HG03135 (cell line): ENCODE results near the gene SYNJ2.

Experiments used
- ATAC-seq: cut with Tn5 transposase; IDR thresholded peaks from one replicate; pipeline ENCODE4 v1.9.1; 2021; ENCODE audit warnings: mild to moderate bottlenecking, moderate library complexity; ENCODE audit not compliant: unreplicated experiment

The SYNJ2 gene

GRCh38 chr6:158040051-158040803 is 58.6 kb downstream of the SYNJ2 start:
- ATAC-seq, result no peak

DNA sequence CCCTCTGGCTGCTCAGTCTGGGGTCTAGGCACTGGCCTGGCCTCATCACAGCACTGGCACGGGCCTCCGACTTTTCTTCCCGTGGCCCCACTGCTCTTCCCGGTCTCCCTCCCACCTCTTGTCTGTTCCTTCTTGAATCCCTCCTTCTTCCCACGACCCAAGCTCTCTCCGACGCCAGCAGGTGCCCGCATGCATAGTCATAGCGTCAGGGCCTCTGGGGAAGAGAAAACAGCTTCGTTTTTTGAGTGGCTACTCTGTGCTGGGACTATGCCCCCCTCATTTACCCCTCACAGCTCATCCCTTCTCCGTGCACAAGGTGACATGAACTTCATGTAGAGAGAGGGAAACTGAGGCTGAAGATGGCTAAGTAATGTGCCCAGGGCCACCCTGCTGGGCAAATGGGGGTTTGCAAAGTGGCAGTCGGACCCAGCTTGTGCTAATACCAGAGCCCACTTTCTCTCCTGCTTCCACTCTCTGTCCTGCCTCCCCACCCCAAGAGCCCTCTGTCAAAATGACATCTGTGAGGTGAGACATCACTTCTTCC is 59.2 kb downstream of the SYNJ2 start:
- ATAC-seq, result no peak

DNA sequence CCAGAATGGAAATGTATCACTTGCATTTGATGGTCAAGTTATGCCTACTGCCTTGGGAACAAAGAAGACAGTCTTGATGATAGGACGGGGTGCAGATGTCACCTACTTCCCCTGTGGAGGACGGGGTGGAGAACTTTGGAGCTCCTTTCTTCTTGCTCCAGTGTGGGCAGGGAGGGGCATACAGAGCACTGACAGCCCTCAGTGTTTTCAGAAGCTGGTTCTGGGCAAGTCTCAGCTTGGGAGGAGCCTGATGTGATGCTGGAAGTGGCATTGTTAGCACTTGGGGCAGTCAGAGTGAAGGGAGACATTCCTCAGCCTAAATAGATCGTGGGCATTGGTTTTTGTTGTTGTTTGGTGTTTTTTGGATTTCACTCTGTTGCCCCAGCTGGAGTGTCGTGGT is 59.7 kb downstream of the SYNJ2 start:
- no peak for ATAC-seq

DNA sequence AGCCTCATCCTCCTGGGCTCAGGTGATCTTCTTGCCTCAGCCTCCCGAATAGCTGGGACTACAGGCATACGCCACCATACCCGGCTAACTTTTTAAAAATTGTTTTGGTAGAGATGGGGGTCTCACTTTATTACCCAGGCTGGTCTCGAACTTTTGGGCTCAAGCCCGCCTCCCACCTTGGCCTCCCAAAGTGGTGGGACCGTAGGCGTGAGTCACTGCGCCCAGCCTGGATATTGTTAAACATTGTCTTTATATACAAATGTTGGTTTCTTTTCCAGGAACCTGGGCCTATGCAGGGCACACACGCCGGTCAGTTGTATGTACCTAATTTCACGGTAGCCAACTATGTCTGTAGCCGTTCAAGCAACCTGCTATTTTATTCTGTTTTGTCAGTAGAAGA is 60.1 kb downstream of the SYNJ2 start:
- ATAC-seq, result no peak

- no peak for ATAC-seq
These were observed 60.7 kb downstream of the SYNJ2 start for GRCh38 chr6:158042245-158042798.

DNA sequence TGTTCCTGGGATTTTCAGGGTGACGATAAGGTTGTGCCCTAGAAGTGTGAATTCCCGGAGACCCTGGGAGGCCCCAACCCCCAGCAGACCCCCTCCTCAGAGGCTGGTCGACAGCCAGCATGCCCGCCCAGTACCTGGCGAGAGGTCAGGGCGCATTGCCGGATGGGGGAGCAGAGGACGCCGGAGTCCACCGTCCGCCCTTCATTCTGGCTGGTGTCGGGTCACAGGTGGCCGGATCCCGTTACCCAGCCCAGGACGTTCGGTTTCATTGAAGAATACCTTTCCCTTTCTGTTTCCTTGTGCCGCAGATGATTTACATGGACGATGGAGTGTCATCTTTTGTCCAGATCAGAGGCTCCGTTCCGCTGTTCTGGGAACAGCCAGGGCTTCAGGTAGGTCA is 61.3 kb downstream of the SYNJ2 start:
- no peak for ATAC-seq

DNA sequence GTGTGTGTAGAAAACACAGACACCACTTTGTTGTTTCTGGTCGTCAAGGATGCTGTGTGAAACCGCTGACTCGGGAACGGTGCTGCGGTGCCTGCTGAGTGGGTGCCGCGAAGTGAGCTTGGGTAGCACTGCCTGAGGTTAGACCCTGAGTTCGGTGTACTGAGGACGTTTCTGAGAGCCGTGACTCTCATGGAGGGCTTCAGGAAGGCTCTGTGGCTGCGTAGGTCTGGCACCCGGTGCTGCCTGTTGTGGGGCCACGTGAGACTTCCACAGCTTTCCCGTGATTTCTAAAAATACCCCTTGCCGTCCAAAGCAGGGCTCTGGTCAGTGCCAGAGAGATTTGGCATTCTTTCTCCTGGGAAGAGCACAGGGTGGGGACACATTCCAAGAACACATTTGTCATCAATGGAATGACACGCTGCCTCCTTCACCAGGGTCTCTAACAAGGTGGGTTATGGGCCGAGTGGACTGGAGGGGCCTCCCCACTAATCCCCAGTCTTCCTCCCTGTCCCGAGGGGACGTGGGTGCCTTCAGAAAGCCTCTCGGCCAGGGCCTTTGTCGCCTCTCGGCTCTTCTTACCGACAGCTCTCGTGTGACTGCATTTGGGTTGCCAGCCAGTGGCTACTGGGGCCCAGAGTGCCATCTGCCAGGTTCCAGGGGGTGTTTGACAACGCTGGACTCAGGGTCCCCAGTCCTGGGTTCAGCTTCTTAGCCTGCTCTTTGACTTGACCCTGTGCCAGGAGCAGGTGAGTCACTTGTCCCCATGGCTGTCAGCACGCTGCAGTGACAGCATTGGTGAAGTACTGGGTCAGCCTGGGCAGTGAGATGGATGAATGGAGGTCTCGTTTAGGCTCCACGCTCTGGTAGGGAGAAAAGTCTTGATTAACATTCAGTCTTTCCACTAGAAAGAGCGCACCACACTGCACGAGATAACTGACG is 62.2 kb downstream of the SYNJ2 start:
- no peak for ATAC-seq

DNA sequence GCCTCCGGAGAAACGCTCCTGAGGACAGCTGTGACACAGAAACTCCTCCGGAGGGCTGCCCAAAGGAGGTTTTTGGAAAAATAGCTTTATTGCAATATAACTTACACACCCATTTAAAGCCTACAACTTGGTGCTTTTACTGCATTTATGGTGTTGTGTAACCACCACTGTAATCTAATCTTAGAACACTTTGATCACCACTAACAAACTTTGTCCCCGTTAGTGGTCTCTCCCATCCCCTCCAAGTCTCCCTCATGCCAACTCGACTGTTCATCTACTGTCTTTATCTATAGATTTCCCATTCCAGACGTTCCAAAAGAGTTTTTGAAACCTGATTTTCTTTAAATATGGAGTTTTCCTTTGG is 62.8 kb downstream of the SYNJ2 start:
- ATAC-seq, result no peak

- ATAC-seq, result no peak
These were observed 64.8 kb downstream of the SYNJ2 start for GRCh38 chr6:158046201-158047126.

DNA sequence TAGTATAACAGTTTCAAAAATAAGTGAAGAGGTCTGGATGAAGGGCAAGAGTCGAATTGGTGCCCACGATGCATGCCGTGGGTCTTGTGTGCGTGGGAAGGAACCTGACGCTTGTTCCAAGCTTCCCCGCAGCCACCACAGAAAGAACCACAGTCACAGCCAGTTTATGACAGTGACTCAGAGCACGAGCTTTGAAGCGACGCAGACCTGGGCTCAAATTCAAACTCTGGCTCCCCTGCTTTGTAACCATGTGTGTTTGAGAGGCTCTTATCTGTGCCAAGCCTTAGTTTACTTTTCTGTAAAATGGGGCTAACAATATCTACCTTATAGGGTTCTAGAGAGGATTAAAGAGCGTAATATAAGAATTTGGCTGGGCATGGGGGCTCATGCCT is 65.5 kb downstream of the SYNJ2 start:
- ATAC-seq, result no peak

- no peak for ATAC-seq
These were observed 66.1 kb downstream of the SYNJ2 start for GRCh38 chr6:158047563-158048323.

GRCh38 chr6:158048589-158048988 is 66.9 kb downstream of the SYNJ2 start:
- no peak for ATAC-seq

- ATAC-seq, result no peak
These were observed 67.7 kb downstream of the SYNJ2 start for GRCh38 chr6:158049055-158050028.

DNA sequence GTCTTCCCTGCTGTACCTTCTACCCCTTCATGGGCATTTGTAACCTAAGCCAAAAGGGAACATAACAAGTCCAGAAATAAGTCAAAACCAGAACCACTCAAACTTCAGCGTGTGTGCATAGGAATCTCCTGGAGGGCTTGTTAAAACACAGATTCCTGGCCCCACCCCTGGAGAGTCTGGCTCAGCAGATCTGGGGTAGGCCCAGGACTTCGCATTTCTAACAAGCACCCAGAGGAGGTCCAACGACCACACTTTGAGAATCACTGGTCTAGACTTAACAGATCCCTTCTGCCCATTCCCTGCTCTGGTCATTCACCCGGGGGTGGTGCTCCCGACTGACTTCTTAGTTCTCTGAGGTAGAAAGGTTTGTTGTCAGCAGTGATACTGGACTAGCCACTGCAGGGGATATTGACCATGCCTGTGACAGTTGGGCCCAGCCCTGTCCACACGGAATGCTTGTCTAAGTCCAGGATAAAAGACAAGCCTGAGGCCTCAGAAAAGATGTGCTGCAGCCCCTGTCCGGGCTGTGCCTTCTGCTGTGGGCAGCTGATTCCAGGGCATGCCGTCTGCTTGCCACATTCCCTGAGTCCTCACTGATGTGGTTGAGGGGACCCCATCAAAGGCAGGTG is 68.6 kb downstream of the SYNJ2 start:
- ATAC-seq, result no peak

DNA sequence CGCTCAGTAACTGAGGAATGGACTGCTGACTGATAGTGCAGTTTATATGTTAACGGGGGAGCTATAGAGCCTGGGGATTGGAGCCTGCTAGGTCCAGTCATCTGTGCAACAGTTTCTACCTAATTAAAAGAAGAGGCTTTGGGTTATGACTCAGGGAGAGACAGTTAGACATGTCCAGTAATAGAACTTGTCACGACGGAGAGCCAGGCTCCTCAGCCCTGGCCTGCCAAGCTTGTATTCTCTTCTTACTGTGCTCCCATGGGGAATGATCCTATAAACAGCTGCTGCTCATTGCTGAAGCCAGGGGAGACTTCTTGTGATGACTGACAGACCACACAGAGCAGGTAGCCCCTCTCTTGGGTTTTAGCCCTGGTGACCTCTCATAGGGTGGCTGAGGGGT is 69.3 kb downstream of the SYNJ2 start:
- no peak for ATAC-seq

DNA sequence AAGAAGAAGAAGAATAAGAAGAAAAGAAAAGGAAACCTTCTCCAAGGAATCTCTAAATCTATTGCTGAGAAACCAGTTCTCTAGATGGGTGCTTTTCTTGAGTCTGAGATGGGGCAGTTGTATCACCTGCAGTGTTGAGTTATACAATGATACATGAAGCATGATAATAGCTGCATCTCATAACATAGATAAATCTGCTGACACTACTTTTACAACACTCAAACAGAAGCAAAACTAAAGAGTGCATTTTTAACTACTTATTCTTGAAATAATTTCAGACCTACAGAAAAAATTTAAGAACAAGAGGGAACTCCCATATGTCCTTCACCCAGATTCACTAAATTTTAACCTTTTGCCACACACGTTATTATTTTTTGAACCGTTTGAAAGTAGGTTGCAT is 70.3 kb downstream of the SYNJ2 start:
- ATAC-seq, result no peak

DNA sequence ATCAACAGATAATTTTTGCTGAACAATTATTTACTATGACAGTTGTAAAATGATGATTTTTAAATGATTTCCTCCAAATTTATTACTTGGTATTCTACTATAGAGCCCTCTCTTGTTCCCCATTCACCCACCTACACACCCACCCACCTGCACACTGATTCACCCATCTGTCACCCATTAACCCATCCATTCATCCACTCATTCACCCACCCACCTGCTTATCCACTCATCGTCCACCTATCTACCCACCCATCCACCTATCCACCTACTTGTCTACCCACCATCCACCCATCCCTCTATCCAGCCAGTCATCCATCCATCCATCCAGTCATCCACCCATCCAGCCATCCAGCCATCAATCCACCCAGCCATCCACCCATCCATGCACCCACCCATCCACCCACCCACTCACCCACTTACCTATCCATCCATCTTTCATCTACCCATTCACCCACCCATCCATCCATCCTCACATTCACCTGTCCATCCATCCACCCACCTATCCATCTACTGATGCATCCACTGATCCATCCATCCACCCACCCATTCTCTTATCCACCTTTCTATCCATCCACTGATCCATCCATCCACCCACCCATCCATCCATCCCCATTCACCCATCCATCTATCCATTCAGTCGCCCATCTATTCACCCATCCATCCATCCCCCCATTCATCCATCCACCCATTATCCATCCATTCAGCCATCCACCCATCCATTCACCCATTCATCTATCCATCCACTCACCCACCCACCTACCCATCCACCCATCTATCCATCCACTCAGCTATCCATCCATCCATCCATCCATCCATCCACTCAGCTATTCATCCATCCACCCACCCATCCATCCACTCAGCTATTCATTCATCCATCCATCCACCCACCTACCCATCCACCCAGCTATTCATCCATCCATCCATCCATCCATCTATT is 72.0 kb downstream of the SYNJ2 start:
- no peak for ATAC-seq
